Measurements from ENCODE around the gene CCDC171.

DNA sequence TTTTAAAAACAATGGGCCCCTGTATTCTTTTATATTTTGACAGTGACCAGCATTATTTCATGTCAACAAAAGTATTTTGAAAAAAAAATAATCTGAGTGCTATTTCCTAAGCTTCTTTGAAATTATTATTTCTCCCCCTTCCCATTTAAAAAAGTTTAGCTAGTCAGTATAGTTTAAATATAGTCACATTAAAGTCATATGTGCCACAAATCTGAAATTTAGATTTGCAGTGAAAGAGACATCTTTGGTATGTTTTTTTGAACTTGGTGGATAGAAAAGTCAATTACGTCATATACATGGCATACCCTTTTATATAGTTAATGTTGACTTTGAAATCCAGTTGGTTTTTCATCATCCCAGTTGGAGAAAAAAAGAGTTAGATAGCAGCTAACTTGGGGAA is 297.0 kb downstream of the CCDC171 start:
- TF ChIP-seq EP300 (IDR thresholded peaks at IDR 0.05; ENCODE audit: borderline replicate concordance in 1 of 2, control insufficient read depth in 1 of 2, low read depth in 2 of 2, low read length in 2 of 2) (no peak), HCFC1 (IDR thresholded peaks at IDR 0.05; ENCODE audit: low read length) (no peak), SP1 (IDR thresholded peaks at IDR 0.05; ENCODE audit: low read depth, low read length) (no peak), ZNF217 (IDR thresholded peaks at IDR 0.05) (no peak), POLR2AphosphoS5 (IDR thresholded peaks at IDR 0.05; ENCODE audit: low read length) (no peak), CBX3 (IDR thresholded peaks at IDR 0.05; ENCODE audit: borderline replicate concordance, low read depth) (no peak), SIN3A (IDR thresholded peaks at IDR 0.05; ENCODE audit: low read depth, low read length) (no peak), YY1 (IDR thresholded peaks at IDR 0.05; ENCODE audit: low read depth, low read length) (no peak), POLR2A (IDR thresholded peaks at IDR 0.05; ENCODE audit: low read depth, low read length) (no peak), RAD21 (IDR thresholded peaks at IDR 0.05; ENCODE audit: insufficient read depth, low read depth, low read length) (no peak), EZH2 (IDR thresholded peaks at IDR 0.05; ENCODE audit: borderline replicate concordance, control insufficient read depth, low read depth, low read length) (no peak)
- TF ChIP-seq, protein P1, sequence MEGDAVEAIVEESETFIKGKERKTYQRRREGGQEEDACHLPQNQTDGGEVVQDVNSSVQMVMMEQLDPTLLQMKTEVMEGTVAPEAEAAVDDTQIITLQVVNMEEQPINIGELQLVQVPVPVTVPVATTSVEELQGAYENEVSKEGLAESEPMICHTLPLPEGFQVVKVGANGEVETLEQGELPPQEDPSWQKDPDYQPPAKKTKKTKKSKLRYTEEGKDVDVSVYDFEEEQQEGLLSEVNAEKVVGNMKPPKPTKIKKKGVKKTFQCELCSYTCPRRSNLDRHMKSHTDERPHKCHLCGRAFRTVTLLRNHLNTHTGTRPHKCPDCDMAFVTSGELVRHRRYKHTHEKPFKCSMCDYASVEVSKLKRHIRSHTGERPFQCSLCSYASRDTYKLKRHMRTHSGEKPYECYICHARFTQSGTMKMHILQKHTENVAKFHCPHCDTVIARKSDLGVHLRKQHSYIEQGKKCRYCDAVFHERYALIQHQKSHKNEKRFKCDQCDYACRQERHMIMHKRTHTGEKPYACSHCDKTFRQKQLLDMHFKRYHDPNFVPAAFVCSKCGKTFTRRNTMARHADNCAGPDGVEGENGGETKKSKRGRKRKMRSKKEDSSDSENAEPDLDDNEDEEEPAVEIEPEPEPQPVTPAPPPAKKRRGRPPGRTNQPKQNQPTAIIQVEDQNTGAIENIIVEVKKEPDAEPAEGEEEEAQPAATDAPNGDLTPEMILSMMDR (IDR thresholded peaks at IDR 0.05 in 2 of 3, conservative IDR thresholded peaks at IDR 0.05 in 1 of 3; ENCODE audit: control insufficient read depth in 2 of 3, extremely low read depth in 1 of 3, insufficient read depth in 1 of 3, low read depth in 3 of 3, low read length in 3 of 3), result no peak
- TF ChIP-seq, protein P2, sequence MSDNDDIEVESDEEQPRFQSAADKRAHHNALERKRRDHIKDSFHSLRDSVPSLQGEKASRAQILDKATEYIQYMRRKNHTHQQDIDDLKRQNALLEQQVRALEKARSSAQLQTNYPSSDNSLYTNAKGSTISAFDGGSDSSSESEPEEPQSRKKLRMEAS (IDR thresholded peaks at IDR 0.05; ENCODE audit: low read depth, low read length), result no peak
- TF ChIP-seq, protein P3, sequence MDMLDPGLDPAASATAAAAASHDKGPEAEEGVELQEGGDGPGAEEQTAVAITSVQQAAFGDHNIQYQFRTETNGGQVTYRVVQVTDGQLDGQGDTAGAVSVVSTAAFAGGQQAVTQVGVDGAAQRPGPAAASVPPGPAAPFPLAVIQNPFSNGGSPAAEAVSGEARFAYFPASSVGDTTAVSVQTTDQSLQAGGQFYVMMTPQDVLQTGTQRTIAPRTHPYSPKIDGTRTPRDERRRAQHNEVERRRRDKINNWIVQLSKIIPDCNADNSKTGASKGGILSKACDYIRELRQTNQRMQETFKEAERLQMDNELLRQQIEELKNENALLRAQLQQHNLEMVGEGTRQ (IDR thresholded peaks at IDR 0.05; ENCODE audit: borderline replicate concordance, low read depth, low read length), result no peak

All from GM12878 (cell line).